Activated CD8-positive, alpha-beta T cell treated with anti-CD3 and anti-CD28 coated beads, Interleukin-2, amount 10 ng/mL, durations not matched to agents 7 days and 5 days (primary cell): ENCODE results near the gene ZNF841. TPM values are rescaled to one million over a fixed set of nuclear protein-coding genes. Genes with fewer than 3 reads are reported as not detected.
"Not testable (repeated sequence)": the region's sequence is repeated elsewhere in the genome, so short reads cannot be mapped to it uniquely, and the experiment has no call there.

Experiments used
- ATAC-seq: fragments of 150-1000 bp; cut with Tn5 transposase; one replicate; pipeline ENCODE4 v1.10.0; 2021; ENCODE audit warnings: moderate library complexity
- CTCF ChIA-PET: fragments of 350-600 bp; sonication (Branson Sonifier 250); formaldehyde crosslinking; loops from one replicate; lab custom pipeline; 2021; ENCODE audit warnings: antibody characterized with exemption; lab: Charles Lee
- POLR2A ChIA-PET: fragments of 350-600 bp; sonication (Branson Sonifier 250); formaldehyde crosslinking; loops from one replicate; lab custom pipeline; 2021; ENCODE audit warnings: antibody characterized with exemption; lab: Charles Lee
- DNase-seq: peaks from one replicate; pipeline ENCODE4 v3.0.0-alpha.2; 2020
- H3K27ac Mint-ChIP-seq: one replicate; pipeline ENCODE4 v1.8.0; 2021; ENCODE audit warnings: mild to moderate bottlenecking, mixed read lengths
- H3K27me3 Mint-ChIP-seq: one replicate; pipeline ENCODE4 v1.8.0; 2021; ENCODE audit warnings: low read depth, mixed read lengths
- H3K36me3 Mint-ChIP-seq: one replicate; pipeline ENCODE4 v1.8.0; 2021; ENCODE audit warnings: low read depth, mixed read lengths
- H3K4me1 Mint-ChIP-seq: one replicate; pipeline ENCODE4 v1.8.0; 2021; ENCODE audit warnings: low read depth, mixed read lengths
- H3K4me3 Mint-ChIP-seq: one replicate; pipeline ENCODE4 v1.8.0; 2021; ENCODE audit warnings: mild to moderate bottlenecking, mixed read lengths
- H3K9me3 Mint-ChIP-seq: one replicate; pipeline ENCODE4 v1.8.0; 2022; ENCODE audit warnings: mixed read lengths; ENCODE audit not compliant: insufficient read depth
- total RNA-seq, 2 experiments: library from RNA; stranded (reverse); gene quantifications; one replicate each; pipeline ENCODE4 v1.2.3, GENCODE V29; 2021

The ZNF841 gene
- total RNA-seq, 2 experiments from 2014 or later, result 26.2 to 28.0 TPM

DNA sequence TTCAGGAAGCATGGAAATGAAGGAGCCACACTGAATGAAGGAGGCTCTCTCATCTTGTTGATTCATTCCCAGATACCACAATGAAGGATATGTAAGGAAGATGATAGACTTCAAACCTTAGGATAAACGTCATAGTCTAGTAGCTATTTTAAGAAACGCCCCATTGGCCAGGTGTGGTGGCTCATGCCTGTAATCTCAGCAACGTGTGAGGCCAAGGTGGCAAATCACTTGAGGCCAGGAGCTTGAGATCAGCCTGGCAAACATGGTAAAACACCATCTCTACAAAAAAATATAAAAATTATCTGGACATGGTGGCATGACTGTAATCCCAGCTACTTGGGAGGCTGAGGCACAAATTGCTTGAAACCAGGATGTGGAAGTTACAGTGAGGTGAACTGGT lies 17.1 kb upstream of the ZNF841 start:
- ChIA-PET CTCF (no interaction called here), POLR2A (no interaction called here)
- peaks cover 68% of the 10 kb centered on the region for H3K9me3 Mint-ChIP-seq
- H3K4me1 Mint-ChIP-seq, result no peaks in the 10 kb centered on the region
- ATAC-seq (no peak), DNase-seq (no peak)
- no peak overlapping the region for H3K27ac Mint-ChIP-seq
- peaks cover 47% of the 10 kb centered on the region for H3K36me3 Mint-ChIP-seq
- no peaks in the 10 kb centered on the region for H3K27me3 Mint-ChIP-seq
- H3K4me3 Mint-ChIP-seq, result no peak overlapping the region

- H3K9me3 Mint-ChIP-seq, result peaks cover 57% of the 10 kb centered on the region
- H3K4me3 Mint-ChIP-seq, result no peak overlapping the region
- no peaks in the 10 kb centered on the region for H3K4me1 Mint-ChIP-seq
- POLR2A ChIA-PET, result no interaction called here
- DNase-seq (no peak), ATAC-seq (no peak)
- peaks cover 31% of the 10 kb centered on the region for H3K36me3 Mint-ChIP-seq
- no peak overlapping the region for H3K27ac Mint-ChIP-seq
- CTCF ChIA-PET, result no interaction called here
- no peaks in the 10 kb centered on the region for H3K27me3 Mint-ChIP-seq
These were observed 15.2 kb upstream of the ZNF841 start for GRCh38 chr19:52110780-52111179.

DNA sequence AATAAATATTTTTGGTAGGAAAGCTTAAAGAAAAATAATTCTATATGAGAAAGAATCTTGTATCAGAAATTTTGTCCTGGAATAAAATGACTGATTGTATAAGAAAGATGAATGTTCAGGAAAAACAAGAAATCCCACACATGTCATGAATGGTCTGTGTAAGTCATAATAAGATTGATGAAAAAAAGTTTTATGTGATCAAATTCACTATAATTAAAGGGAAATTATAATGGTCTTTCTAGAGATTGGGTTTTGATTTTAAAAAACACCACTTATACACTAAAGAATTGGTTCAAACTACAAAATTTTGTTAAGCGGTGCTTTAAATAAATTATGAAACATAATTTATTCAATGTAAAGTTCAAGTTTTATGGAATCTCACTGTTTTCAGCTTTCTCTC lies 7.2 kb upstream of the ZNF841 start:
- Mint-ChIP-seq H3K9me3 (peaks cover 45% of the 10 kb centered on the region), H3K4me1 (no peaks in the 10 kb centered on the region), H3K4me3 (no peak overlapping the region), H3K27ac (no peak overlapping the region), H3K36me3 (peaks cover 9% of the 10 kb centered on the region), H3K27me3 (no peaks in the 10 kb centered on the region)
- DNase-seq (no peak), ATAC-seq (no peak)
- ChIA-PET POLR2A (no interaction called here), CTCF (no interaction called here)

GRCh38 chr19:52101866-52102562 lies 6.4 kb upstream of the ZNF841 start:
- DNase-seq, result no peak
- ChIA-PET POLR2A (no interaction called here), CTCF (no interaction called here)
- Mint-ChIP-seq H3K27me3 (no peaks in the 10 kb centered on the region), H3K36me3 (peaks cover 11% of the 10 kb centered on the region), H3K9me3 (peaks cover 38% of the 10 kb centered on the region), H3K27ac (no peak overlapping the region), H3K4me1 (no peaks in the 10 kb centered on the region), H3K4me3 (no peak overlapping the region)
- ATAC-seq, result no peak

GRCh38 chr19:52099497-52100138 lies 4.1 kb upstream of the ZNF841 start:
- Mint-ChIP-seq H3K9me3 (peaks cover 45% of the 10 kb centered on the region), H3K27me3 (no peaks in the 10 kb centered on the region), H3K27ac (no peak overlapping the region), H3K36me3 (peaks cover 27% of the 10 kb centered on the region), H3K4me1 (peaks cover 12% of the 10 kb centered on the region), H3K4me3 (no peak overlapping the region)
- CTCF ChIA-PET, result no interaction called here
- POLR2A ChIA-PET, result no interaction called here
- DNase-seq, result no peak
- ATAC-seq, result no peak

- CTCF ChIA-PET, DNase-seq, POLR2A ChIA-PET, H3K27me3 Mint-ChIP-seq, ATAC-seq: not testable (repeated sequence)
- Mint-ChIP-seq H3K36me3 (peaks cover 57% of the 10 kb centered on the region), H3K4me3 (peak overlapping the region; percentile 96), H3K4me1 (peaks cover 27% of the 10 kb centered on the region), H3K27ac (peak overlapping the region; percentile 28), H3K9me3 (peaks cover 58% of the 10 kb centered on the region)
These were observed 851 bp upstream of the ZNF841 start for GRCh38 chr19:52096416-52096815.

DNA sequence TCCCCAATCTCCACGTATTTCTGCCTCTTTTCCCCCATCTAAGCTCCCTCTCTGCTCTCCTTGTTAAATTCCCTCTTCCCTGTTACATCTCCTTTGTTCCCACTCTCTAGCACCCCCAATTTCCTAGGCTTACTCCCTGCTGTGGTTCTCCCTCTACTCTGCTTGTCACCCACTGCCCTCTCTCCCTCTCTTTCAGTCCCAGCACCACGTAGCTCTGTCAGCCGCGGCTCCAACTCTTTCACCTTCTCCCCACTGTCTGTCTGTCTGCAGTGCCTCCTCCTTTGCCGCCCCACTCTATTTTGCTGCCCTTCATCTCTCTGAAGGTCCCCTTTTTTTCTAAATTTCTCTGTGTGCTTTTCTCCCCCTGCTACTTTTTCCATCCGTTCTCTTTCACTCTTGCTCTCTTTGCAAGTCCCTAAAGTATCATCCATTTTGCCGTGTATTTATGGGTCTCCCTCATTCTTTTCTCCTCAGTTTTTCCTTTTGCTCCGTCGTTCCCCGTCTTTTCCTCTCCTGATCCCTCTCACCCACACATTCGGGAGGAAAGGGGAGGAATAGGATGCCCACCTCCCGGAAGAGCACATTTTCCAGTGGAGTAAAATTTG lies 937 bp downstream of the ZNF841 start:
- H3K36me3 Mint-ChIP-seq, result peaks cover 75% of the 10 kb centered on the region
- peaks cover 67% of the 10 kb centered on the region for H3K9me3 Mint-ChIP-seq
- H3K27ac Mint-ChIP-seq, result peak overlapping the region; percentile 96
- ChIA-PET CTCF (no interaction called here), POLR2A (interaction anchor here (1.3 kb wide), 1 partner anchor 9 kb away, joined by 4 read pairs; no protein-coding TSS in a partner anchor)
- no peaks in the 10 kb centered on the region for H3K27me3 Mint-ChIP-seq
- H3K4me3 Mint-ChIP-seq, result peak overlapping the region; percentile 96
- ATAC-seq (peak; percentile 11), DNase-seq (peak; percentile 24)
- H3K4me1 Mint-ChIP-seq, result peaks cover 34% of the 10 kb centered on the region

DNA sequence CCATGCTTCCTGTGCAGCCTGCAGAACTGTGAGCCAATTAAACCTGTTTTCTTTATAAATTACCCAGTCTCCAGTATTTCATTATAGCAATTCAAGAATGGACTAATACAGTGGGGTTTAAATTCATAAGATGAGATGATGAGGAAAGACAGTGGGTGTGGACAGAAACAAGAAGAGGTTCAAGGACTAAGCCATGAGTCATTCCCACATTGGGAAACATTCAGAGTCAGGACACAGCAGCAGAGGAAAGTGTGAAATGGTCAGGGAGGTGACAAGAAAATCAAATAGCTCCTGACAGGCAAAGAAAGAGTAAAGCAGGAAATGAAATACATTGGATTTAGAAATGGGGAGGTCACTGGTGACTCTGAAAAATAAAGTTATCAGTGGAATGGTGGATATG lies 9.1 kb downstream of the ZNF841 start:
- H3K4me1 Mint-ChIP-seq, result peaks cover 14% of the 10 kb centered on the region
- ChIA-PET POLR2A (no interaction called here), CTCF (no interaction called here)
- H3K4me3 Mint-ChIP-seq, result no peak overlapping the region
- no peak for ATAC-seq
- H3K27ac Mint-ChIP-seq, result peak overlapping the region; percentile 27
- H3K9me3 Mint-ChIP-seq, result peaks cover 70% of the 10 kb centered on the region
- no peaks in the 10 kb centered on the region for H3K27me3 Mint-ChIP-seq
- no peak for DNase-seq
- H3K36me3 Mint-ChIP-seq, result peaks cover 97% of the 10 kb centered on the region

DNA sequence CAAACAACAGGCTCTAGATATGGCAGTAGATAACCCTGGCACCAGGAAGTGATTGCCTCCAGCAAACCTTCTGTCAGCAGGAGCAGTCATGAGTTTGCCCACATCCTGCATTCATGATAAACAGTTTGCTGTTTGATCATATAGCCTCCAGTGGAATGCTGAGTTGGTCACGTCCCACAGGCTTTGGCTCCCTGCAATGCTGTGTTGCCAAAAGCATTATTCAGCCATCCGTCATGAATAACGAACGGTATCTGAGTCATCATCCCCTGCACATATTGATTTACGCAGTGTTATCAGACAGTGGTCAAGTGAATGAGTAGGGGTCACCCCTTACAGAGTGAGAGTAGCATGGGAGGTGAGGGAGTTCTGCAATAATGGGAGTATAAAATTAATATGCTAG lies 25.1 kb downstream of the ZNF841 start:
- DNase-seq, result no peak
- ChIA-PET POLR2A (no interaction called here), CTCF (no interaction called here)
- Mint-ChIP-seq H3K36me3 (peaks cover 99% of the 10 kb centered on the region), H3K27ac (no peak overlapping the region), H3K9me3 (peaks cover 70% of the 10 kb centered on the region), H3K4me3 (no peak overlapping the region), H3K4me1 (no peaks in the 10 kb centered on the region), H3K27me3 (no peaks in the 10 kb centered on the region)
- ATAC-seq, result no peak

- DNase-seq (no peak), ATAC-seq (no peak)
- no peaks in the 10 kb centered on the region for H3K27me3 Mint-ChIP-seq
- CTCF ChIA-PET, result no interaction called here
- H3K27ac Mint-ChIP-seq, result no peak overlapping the region
- H3K36me3 Mint-ChIP-seq, result peaks cover 99% of the 10 kb centered on the region
- no peaks in the 10 kb centered on the region for H3K4me1 Mint-ChIP-seq
- peaks cover 70% of the 10 kb centered on the region for H3K9me3 Mint-ChIP-seq
- no peak overlapping the region for H3K4me3 Mint-ChIP-seq
- POLR2A ChIA-PET, result no interaction called here
These were observed 25.9 kb downstream of the ZNF841 start for GRCh38 chr19:52069653-52070052.

- no peak for ATAC-seq
- Mint-ChIP-seq H3K27me3 (no peaks in the 10 kb centered on the region), H3K36me3 (peaks cover 92% of the 10 kb centered on the region), H3K4me3 (no peak overlapping the region), H3K9me3 (peaks cover 62% of the 10 kb centered on the region), H3K4me1 (no peaks in the 10 kb centered on the region), H3K27ac (no peak overlapping the region)
- ChIA-PET CTCF (no interaction called here), POLR2A (no interaction called here)
- no peak for DNase-seq
These were observed 29.2 kb downstream of the ZNF841 start for GRCh38 chr19:52066258-52066863.

DNA sequence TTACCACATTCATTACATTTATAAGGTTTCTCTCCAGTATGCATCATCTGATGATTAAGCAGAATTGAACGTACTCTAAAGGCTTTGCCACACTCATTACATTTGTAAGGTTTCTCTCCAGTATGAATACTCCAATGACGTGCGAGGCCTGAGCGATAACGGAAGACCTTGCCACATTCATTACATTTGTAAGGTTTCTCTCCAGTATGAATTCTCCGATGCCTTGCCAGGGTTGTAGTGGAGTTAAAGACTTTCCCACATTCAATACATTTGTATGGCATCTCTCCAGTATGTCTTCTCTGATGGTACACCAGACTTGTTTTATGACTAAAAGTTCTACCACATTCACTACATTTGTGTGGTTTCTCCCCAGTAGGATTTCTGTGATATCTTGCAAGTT lies 30.2 kb downstream of the ZNF841 start:
- peaks cover 61% of the 10 kb centered on the region for H3K9me3 Mint-ChIP-seq
- peaks cover 90% of the 10 kb centered on the region for H3K36me3 Mint-ChIP-seq
- POLR2A ChIA-PET, result no interaction called here
- no peak overlapping the region for H3K27ac Mint-ChIP-seq
- no peak overlapping the region for H3K4me3 Mint-ChIP-seq
- no peaks in the 10 kb centered on the region for H3K4me1 Mint-ChIP-seq
- DNase-seq (no peak), ATAC-seq (no peak)
- H3K27me3 Mint-ChIP-seq, result no peaks in the 10 kb centered on the region
- CTCF ChIA-PET, result no interaction called here
